CD4-positive, alpha-beta T cell (primary cell): ENCODE results near the gene ZG16B. TPM values are rescaled to one million over a fixed set of nuclear protein-coding genes. Genes with fewer than 3 reads are reported as not detected.

Experiments used
- ATAC-seq: fragments of 200-7000 bp; cut with Tn5 transposase; one replicate; pipeline ENCODE4 v1.10.0; 2022; ENCODE audit warnings: mild to moderate bottlenecking; ENCODE audit not compliant: poor library complexity
- CTCF ChIA-PET: fragments of 350-600 bp; sonication (Branson Sonifier 250); formaldehyde crosslinking; loops from one replicate; lab custom pipeline; 2021; ENCODE audit warnings: antibody characterized with exemption, inconsistent platforms; lab: Charles Lee
- POLR2A ChIA-PET: fragments of 350-600 bp; sonication (Branson Sonifier 250); formaldehyde crosslinking; loops from one replicate; lab custom pipeline; 2021; ENCODE audit warnings: antibody characterized with exemption, inconsistent platforms; lab: Charles Lee
- DNase-seq, 14 experiments: peaks; one replicate each; pipeline ENCODE4 v3.0.0-alpha.2; 2013 to 2020; ENCODE audit warnings: mixed read lengths in 2 of 14
- H3K27ac ChIP-seq, 2 donors: one replicate each; pipeline versions ENCODE4 v1.5.1 to v1.7.0; 2013; ENCODE audit warnings: low read length in 2 of 2, low read depth in 1 of 2, mild to moderate bottlenecking in 1 of 2
- H3K27me3 ChIP-seq, 2 experiments: 1 replicate in 1 of 2; 2 replicates in 1 of 2; pipeline versions ENCODE4 v1.6.1 to v1.7.0; 2013; ENCODE audit warnings: low read length in 2 of 2, control low read depth in 1 of 2, mild to moderate bottlenecking in 1 of 2, moderate library complexity in 1 of 2; ENCODE audit not compliant: insufficient read depth in 2 of 2, control insufficient read depth in 1 of 2
- H3K36me3 ChIP-seq: one replicate; pipeline ENCODE4 v1.6.1; 2013; ENCODE audit warnings: low read length, control low read depth; ENCODE audit not compliant: insufficient read depth
- H3K4me1 ChIP-seq: one replicate; pipeline ENCODE4 v1.6.1; 2013; ENCODE audit warnings: low read length, control low read depth; ENCODE audit not compliant: insufficient read depth
- H3K4me3 ChIP-seq: one replicate; pipeline ENCODE4 v1.5.1; 2013; ENCODE audit warnings: mild to moderate bottlenecking, low read length, moderate library complexity
- H3K9me3 ChIP-seq, 2 experiments: 1 replicate in 1 of 2; 2 replicates in 1 of 2; pipeline versions ENCODE4 v1.6.1 to v1.7.0; 2013; ENCODE audit warnings: low read length in 2 of 2, mild to moderate bottlenecking in 2 of 2, control low read depth in 1 of 2, moderate library complexity in 1 of 2; ENCODE audit not compliant: control insufficient read depth in 1 of 2, insufficient read depth in 1 of 2
- H3K27ac Mint-ChIP-seq: one replicate; pipeline ENCODE4 v1.8.0; 2020; ENCODE audit warnings: mixed read lengths
- H3K27me3 Mint-ChIP-seq: one replicate; pipeline ENCODE4 v1.8.0; 2021; ENCODE audit warnings: mixed read lengths
- H3K36me3 Mint-ChIP-seq: one replicate; pipeline ENCODE4 v1.8.0; 2021; ENCODE audit warnings: low read depth, mixed read lengths
- H3K4me1 Mint-ChIP-seq: one replicate; pipeline ENCODE4 v1.8.0; 2021; ENCODE audit warnings: low read depth, mixed read lengths
- H3K4me3 Mint-ChIP-seq: one replicate; pipeline ENCODE4 v1.8.0; 2020; ENCODE audit warnings: mild to moderate bottlenecking, mixed read lengths
- H3K9me3 Mint-ChIP-seq: one replicate; pipeline ENCODE4 v1.8.0; 2020; ENCODE audit warnings: mixed read lengths
- CTCF ChIP-seq: fragments of 200-600 bp; IDR thresholded peaks from one replicate; pipeline ENCODE4 v1.8.0; 2022; ENCODE audit warnings: antibody characterized with exemption, mild to moderate bottlenecking
- intact Hi-C, 2 experiments: fragments of 100-400 bp; cut with DNase I in 1 of 2; cut with micrococcal nuclease in 1 of 2; formaldehyde crosslinking; loops; one replicate each; pipeline versions ENCODE4 v1.15.1 to v1.9.0; 2023 to 2025; cut with DNase I, micrococcal nuclease
- total RNA-seq, 174 experiments: library from RNA in 2 of 174; stranded (reverse) in 2 of 174; gene quantifications; one replicate each; pipeline ENCODE4 v1.2.3 and lab custom pipeline; 2021 to 2026

ZG16B gene
- total RNA-seq, 2 experiments from 2014 or later = not detected

- no peaks in the 10 kb centered on the region for H3K4me1 ChIP-seq
- H3K27me3 Mint-ChIP-seq = peaks cover 10% of the 10 kb centered on the region
- no peak overlapping the region for H3K27ac Mint-ChIP-seq
- no peaks in the 10 kb centered on the region for H3K36me3 Mint-ChIP-seq
- no peaks in the 10 kb centered on the region for H3K36me3 ChIP-seq
- no peak overlapping the region for H3K4me3 ChIP-seq
- peaks cover 0 to 9% of the 10 kb centered on the region in 2 experiments for H3K9me3 ChIP-seq
- H3K4me3 Mint-ChIP-seq = no peak overlapping the region
- H3K27ac ChIP-seq = no peak overlapping the region
- H3K9me3 Mint-ChIP-seq = peaks cover 6% of the 10 kb centered on the region
- ChIA-PET POLR2A (no interaction called here), CTCF (no interaction called here)
- intact Hi-C loops = no loop called here
- DNase-seq (no peak), ATAC-seq (no peak)
- H3K4me1 Mint-ChIP-seq = no peaks in the 10 kb centered on the region
- no peaks in the 10 kb centered on the region for H3K27me3 ChIP-seq
- no peak for TF ChIP-seq CTCF
These were observed 30.8 kb upstream of the ZG16B start for GRCh38 chr16:2799205-2799858.

DNA sequence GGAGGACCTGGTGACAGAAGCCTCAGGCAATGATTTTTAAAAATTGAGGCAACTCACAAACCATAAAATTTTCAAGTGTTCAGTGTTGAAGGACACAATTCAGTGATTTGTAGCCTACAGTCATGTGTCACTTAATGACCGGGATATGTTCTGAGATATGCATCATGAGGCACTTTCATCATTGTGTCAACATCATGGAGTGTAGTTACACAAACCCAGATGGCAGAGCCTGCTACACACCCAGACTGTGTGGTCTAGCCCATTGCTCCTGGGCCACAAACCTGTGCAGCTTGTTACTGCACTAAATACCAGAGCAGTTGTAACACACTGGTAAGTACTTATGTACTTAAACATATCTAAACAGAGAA, 30.3 kb upstream of the ZG16B start:
- no peaks in the 10 kb centered on the region for H3K36me3 ChIP-seq
- no peaks in the 10 kb centered on the region for H3K4me1 ChIP-seq
- ChIA-PET CTCF (interaction anchor here (1.3 kb wide), 1 partner anchor 69 kb away, joined by 5 read pairs; no protein-coding TSS in a partner anchor), POLR2A (interaction anchor here (0.7 kb wide), 1 partner anchor 9 kb away, joined by 3 read pairs; no protein-coding TSS in a partner anchor)
- H3K4me3 ChIP-seq = no peak overlapping the region
- Mint-ChIP-seq H3K4me1 (no peaks in the 10 kb centered on the region), H3K27ac (no peak overlapping the region), H3K36me3 (no peaks in the 10 kb centered on the region), H3K9me3 (peaks cover 6% of the 10 kb centered on the region), H3K4me3 (no peak overlapping the region), H3K27me3 (peaks cover 5% of the 10 kb centered on the region)
- peaks cover 0 to 2% of the 10 kb centered on the region in 2 experiments for H3K27me3 ChIP-seq
- intact Hi-C loops = no loop called here
- H3K9me3 ChIP-seq = peaks cover 4 to 12% of the 10 kb centered on the region in 2 experiments
- no peak for ATAC-seq
- H3K27ac ChIP-seq = no peak overlapping the region
- DNase-seq = no peak
- no peak for TF ChIP-seq CTCF

DNA sequence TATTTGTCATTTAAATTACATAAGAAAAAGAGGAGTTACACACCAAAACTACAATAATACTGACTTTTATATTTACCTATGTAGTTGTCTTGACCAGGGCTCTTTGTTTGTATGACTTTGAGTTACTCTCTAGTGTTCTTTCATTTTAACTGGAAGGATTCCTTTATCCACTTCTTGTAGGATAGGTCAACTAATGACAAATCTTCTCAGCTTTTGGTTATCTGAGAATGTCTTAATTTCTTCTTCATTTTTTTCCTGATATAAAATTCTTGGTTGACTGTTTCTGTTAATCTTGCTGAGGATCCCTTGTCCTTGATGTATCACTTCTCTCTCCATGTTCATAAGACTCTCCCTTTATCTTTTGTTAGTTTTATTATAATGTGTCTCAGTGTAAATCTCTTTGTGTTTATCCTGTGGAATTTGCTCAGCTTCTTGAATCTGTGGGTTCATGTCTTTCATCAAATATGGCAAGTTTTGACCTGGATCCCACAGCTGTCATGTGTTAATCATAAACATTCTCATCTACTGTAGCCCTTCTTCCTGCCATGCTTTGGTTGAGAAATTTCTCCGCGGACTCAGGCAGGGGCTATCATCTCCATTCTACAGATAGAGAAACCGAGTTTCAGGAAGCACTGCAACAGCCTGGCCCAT, 26.4 kb upstream of the ZG16B start:
- peaks cover 6% of the 10 kb centered on the region for H3K9me3 Mint-ChIP-seq
- Histone ChIP-seq H3K4me1 (no peaks in the 10 kb centered on the region), H3K9me3 (peaks cover 11 to 12% of the 10 kb centered on the region in 2 experiments), H3K36me3 (no peaks in the 10 kb centered on the region), H3K27me3 (peaks cover 0 to 6% of the 10 kb centered on the region in 2 experiments), H3K27ac (no peak overlapping the region), H3K4me3 (no peak overlapping the region)
- no peak for TF ChIP-seq CTCF
- CTCF ChIA-PET = no interaction called here
- peaks cover 16% of the 10 kb centered on the region for H3K27me3 Mint-ChIP-seq
- no peaks in the 10 kb centered on the region for H3K4me1 Mint-ChIP-seq
- H3K27ac Mint-ChIP-seq = no peak overlapping the region
- no peak overlapping the region for H3K4me3 Mint-ChIP-seq
- H3K36me3 Mint-ChIP-seq = no peaks in the 10 kb centered on the region
- DNase-seq = no peak
- intact Hi-C loops = no loop called here
- POLR2A ChIA-PET = no interaction called here
- ATAC-seq = no peak
